Neural cell (in vitro differentiated cells): ENCODE measurements around the gene ARAP2. TPM values are rescaled to one million over a fixed set of nuclear protein-coding genes. Genes with fewer than 3 reads are reported as not detected.

Source experiments
- H2AFZ ChIP-seq: fragments of 200-600, 300-800 bp; sonication (generic), shearing (Covaris generic); 2 replicates; pipeline ENCODE4 v1.6.0; 2014; ENCODE audit warnings: low read depth, mild to moderate bottlenecking, antibody characterized with exemption, low read length, moderate library complexity
- H3F3A ChIP-seq: fragments of 200-600 bp; shearing (Covaris generic); 2 replicates; pipeline ENCODE4 v1.6.1; 2016; ENCODE audit warnings: mild to moderate bottlenecking, moderate library complexity, mixed read lengths, antibody characterized with exemption, low read length; ENCODE audit not compliant: insufficient read depth, poor library complexity, severe bottlenecking
- H3K27ac ChIP-seq: fragments of 200-600, 300-800 bp; sonication (generic), shearing (Covaris generic); 2 replicates; pipeline ENCODE4 v1.5.1; 2014; ENCODE audit warnings: mild to moderate bottlenecking, low read length, moderate library complexity
- H3K27me3 ChIP-seq: fragments of 300-800, 200-600 bp; sonication (generic), shearing (Covaris generic); 2 replicates; pipeline ENCODE4 v1.6.0; 2014; ENCODE audit warnings: mild to moderate bottlenecking, low read depth, low read length, moderate library complexity; ENCODE audit not compliant: insufficient read depth
- H3K36me3 ChIP-seq: fragments of 300-800, 200-600 bp; sonication (generic), shearing (Covaris generic); 2 replicates; pipeline ENCODE4 v1.5.1; 2014; ENCODE audit warnings: mild to moderate bottlenecking, antibody characterized with exemption, low read length, moderate library complexity; ENCODE audit not compliant: insufficient read depth
- H3K4me2 ChIP-seq: fragments of 300-800, 200-600 bp; sonication (generic), shearing (Covaris generic); 2 replicates; pipeline ENCODE4 v1.6.0; 2014; ENCODE audit warnings: mild to moderate bottlenecking, low read length
- H3K4me3 ChIP-seq: fragments of 300-800, 200-600 bp; sonication (generic), shearing (Covaris generic); 2 replicates; pipeline ENCODE4 v1.5.1; 2014; ENCODE audit warnings: mild to moderate bottlenecking, low read length, moderate library complexity
- H3K79me2 ChIP-seq: fragments of 200-600 bp; shearing (Covaris generic); replicated peaks from 2 replicates; pipeline ENCODE4 v1.6.0; 2014; ENCODE audit warnings: mild to moderate bottlenecking, low read length, moderate library complexity; ENCODE audit not compliant: insufficient read depth
- H3K9ac ChIP-seq: fragments of 300-800, 200-600 bp; sonication (generic), shearing (Covaris generic); 2 replicates; pipeline ENCODE4 v1.6.1; 2016; ENCODE audit warnings: mild to moderate bottlenecking, low read length, mixed read lengths
- H3K9me2 ChIP-seq: fragments of 200-600 bp; shearing (Covaris generic); 2 replicates; pipeline ENCODE4 v1.6.1; 2016; ENCODE audit warnings: mild to moderate bottlenecking, low read length, mixed read lengths; ENCODE audit not compliant: insufficient read depth
- H3K9me3 ChIP-seq: fragments of 200-600, 300-800 bp; sonication (generic), shearing (Covaris generic); 2 replicates; pipeline ENCODE4 v1.6.1; 2016; ENCODE audit warnings: mild to moderate bottlenecking, mixed run types, low read length, moderate library complexity, mixed read lengths
- H4K20me1 ChIP-seq: fragments of 200-600 bp; shearing (Covaris generic); 2 replicates; pipeline ENCODE4 v1.6.1; 2016; ENCODE audit warnings: mild to moderate bottlenecking, mixed run types; ENCODE audit not compliant: insufficient read depth
- CTCF ChIP-seq: fragments of 450-650 bp; IDR thresholded peaks from 2 replicates; pipeline ENCODE4 v1.5.1; 2014; ENCODE audit warnings: antibody characterized with exemption, mild to moderate bottlenecking, moderate library complexity; ENCODE audit not compliant: poor library complexity, severe bottlenecking
- EP300 ChIP-seq: fragments of 450-650 bp; conservative IDR thresholded peaks from 2 replicates; pipeline ENCODE4 v1.6.1; 2014; ENCODE audit warnings: antibody characterized with exemption, mild to moderate bottlenecking, moderate library complexity; ENCODE audit not compliant: poor library complexity, severe bottlenecking
- EZH2 ChIP-seq: fragments of 200-600, 300-800 bp; shearing (Covaris generic), sonication (generic); IDR thresholded peaks from 2 replicates; pipeline ENCODE4 v1.6.1; 2014; ENCODE audit warnings: antibody characterized with exemption, low read length, borderline replicate concordance, mild to moderate bottlenecking; ENCODE audit not compliant: insufficient read depth, poor library complexity, severe bottlenecking
- MXI1 ChIP-seq: fragments of 450-650 bp; conservative IDR thresholded peaks from 2 replicates; pipeline ENCODE4 v1.6.1; 2014; ENCODE audit warnings: antibody characterized with exemption, mild to moderate bottlenecking; ENCODE audit not compliant: poor library complexity, severe bottlenecking
- POLR2AphosphoS5 ChIP-seq: IDR thresholded peaks from 2 replicates; pipeline ENCODE4 v1.6.1; 2012
- RAD21 ChIP-seq: fragments of 450-650 bp; conservative IDR thresholded peaks from 2 replicates; pipeline ENCODE4 v1.6.1; 2014; ENCODE audit warnings: antibody characterized with exemption, mild to moderate bottlenecking, moderate library complexity
- SMC3 ChIP-seq: fragments of 450-650 bp; conservative IDR thresholded peaks from 2 replicates; pipeline ENCODE4 v1.6.1; 2014; ENCODE audit warnings: antibody characterized with exemption, mild to moderate bottlenecking, moderate library complexity; ENCODE audit not compliant: poor library complexity
- TAF1 ChIP-seq: IDR thresholded peaks from 2 replicates; pipeline ENCODE4 v1.6.1; 2012; ENCODE audit warnings: low read depth
- polyA plus RNA-seq: library from polyadenylated mRNA; depleted of rRNA; stranded (reverse); fragments of >200 nt; gene quantifications from 2 replicates; pipeline ENCODE4 v1.2.3, GENCODE V29; 2014
- TF ChIP-seq, protein P1 (sequence below): IDR thresholded peaks from 2 replicates; pipeline ENCODE4 v1.6.1; 2012; ENCODE audit warnings: borderline replicate concordance

Gene ARAP2
- polyA plus RNA-seq, 1 donor from 2014 or later, result 2.1 TPM

- no peaks in the 10 kb centered on the region for H4K20me1 ChIP-seq
- H3K9me2 ChIP-seq, result no peaks in the 10 kb centered on the region
- no peaks in the 10 kb centered on the region for H3K9me3 ChIP-seq
- no peaks in the 10 kb centered on the region for H3F3A ChIP-seq
- H3K36me3 ChIP-seq, result no peaks in the 10 kb centered on the region
- H2AFZ ChIP-seq, result no peak overlapping the region
- no peak overlapping the region for H3K4me2 ChIP-seq
- no peak overlapping the region for H3K4me3 ChIP-seq
- no peak overlapping the region for H3K27ac ChIP-seq
- no peak overlapping the region for H3K9ac ChIP-seq
- H3K79me2 ChIP-seq, result no peaks in the 10 kb centered on the region
- TF ChIP-seq CTCF (no peak), EZH2 (no peak), RAD21 (no peak), TAF1 (no peak), MXI1 (no peak), POLR2AphosphoS5 (no peak), EP300 (no peak), SMC3 (no peak)
- TF ChIP-seq, protein P1, sequence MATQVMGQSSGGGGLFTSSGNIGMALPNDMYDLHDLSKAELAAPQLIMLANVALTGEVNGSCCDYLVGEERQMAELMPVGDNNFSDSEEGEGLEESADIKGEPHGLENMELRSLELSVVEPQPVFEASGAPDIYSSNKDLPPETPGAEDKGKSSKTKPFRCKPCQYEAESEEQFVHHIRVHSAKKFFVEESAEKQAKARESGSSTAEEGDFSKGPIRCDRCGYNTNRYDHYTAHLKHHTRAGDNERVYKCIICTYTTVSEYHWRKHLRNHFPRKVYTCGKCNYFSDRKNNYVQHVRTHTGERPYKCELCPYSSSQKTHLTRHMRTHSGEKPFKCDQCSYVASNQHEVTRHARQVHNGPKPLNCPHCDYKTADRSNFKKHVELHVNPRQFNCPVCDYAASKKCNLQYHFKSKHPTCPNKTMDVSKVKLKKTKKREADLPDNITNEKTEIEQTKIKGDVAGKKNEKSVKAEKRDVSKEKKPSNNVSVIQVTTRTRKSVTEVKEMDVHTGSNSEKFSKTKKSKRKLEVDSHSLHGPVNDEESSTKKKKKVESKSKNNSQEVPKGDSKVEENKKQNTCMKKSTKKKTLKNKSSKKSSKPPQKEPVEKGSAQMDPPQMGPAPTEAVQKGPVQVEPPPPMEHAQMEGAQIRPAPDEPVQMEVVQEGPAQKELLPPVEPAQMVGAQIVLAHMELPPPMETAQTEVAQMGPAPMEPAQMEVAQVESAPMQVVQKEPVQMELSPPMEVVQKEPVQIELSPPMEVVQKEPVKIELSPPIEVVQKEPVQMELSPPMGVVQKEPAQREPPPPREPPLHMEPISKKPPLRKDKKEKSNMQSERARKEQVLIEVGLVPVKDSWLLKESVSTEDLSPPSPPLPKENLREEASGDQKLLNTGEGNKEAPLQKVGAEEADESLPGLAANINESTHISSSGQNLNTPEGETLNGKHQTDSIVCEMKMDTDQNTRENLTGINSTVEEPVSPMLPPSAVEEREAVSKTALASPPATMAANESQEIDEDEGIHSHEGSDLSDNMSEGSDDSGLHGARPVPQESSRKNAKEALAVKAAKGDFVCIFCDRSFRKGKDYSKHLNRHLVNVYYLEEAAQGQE, result no peak
- no peaks in the 10 kb centered on the region for H3K27me3 ChIP-seq
These were observed 110.7 kb downstream of the ARAP2 start for GRCh38 chr4:36133658-36134057.

- Histone ChIP-seq H3F3A (no peaks in the 10 kb centered on the region), H3K4me3 (no peak overlapping the region), H3K27ac (no peak overlapping the region), H3K36me3 (no peaks in the 10 kb centered on the region), H3K9me2 (no peaks in the 10 kb centered on the region), H2AFZ (no peak overlapping the region), H3K9ac (no peak overlapping the region), H3K9me3 (no peaks in the 10 kb centered on the region), H4K20me1 (no peaks in the 10 kb centered on the region), H3K27me3 (no peaks in the 10 kb centered on the region), H3K4me2 (no peak overlapping the region), H3K79me2 (no peaks in the 10 kb centered on the region)
- no peak for TF ChIP-seq EZH2
These were observed 111.2 kb downstream of the ARAP2 start for GRCh38 chr4:36133086-36133485.

DNA sequence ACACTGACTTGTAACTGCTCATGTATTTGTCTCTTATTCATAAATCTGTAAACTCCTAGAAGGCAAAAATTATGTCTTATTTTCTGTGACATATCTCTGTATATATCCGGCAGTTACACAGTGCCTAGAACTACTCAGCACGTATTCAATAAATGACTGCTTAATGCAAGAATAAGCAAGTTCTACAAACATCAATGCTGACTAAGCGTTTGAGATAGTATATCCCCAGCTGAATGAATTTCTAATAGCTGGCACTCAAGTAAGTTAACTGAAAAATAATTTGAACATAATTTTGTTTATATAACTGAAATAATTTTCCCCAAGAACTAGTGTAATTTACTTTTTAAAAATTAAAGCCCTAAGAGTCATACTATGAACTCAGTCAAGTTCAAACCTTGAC lies 113.7 kb downstream of the ARAP2 start:
- no peak overlapping the region for H3K4me2 ChIP-seq
- no peaks in the 10 kb centered on the region for H3F3A ChIP-seq
- H3K27me3 ChIP-seq, result no peaks in the 10 kb centered on the region
- H4K20me1 ChIP-seq, result no peaks in the 10 kb centered on the region
- H3K36me3 ChIP-seq, result no peaks in the 10 kb centered on the region
- no peaks in the 10 kb centered on the region for H3K9me3 ChIP-seq
- no peaks in the 10 kb centered on the region for H3K79me2 ChIP-seq
- TF ChIP-seq MXI1 (no peak), POLR2AphosphoS5 (no peak), RAD21 (no peak), EP300 (no peak), EZH2 (no peak), SMC3 (no peak)
- no peak overlapping the region for H3K9ac ChIP-seq
- H3K9me2 ChIP-seq, result no peaks in the 10 kb centered on the region
- no peak overlapping the region for H3K27ac ChIP-seq
- no peak overlapping the region for H3K4me3 ChIP-seq
- H2AFZ ChIP-seq, result no peak overlapping the region
